NCI-H1436 treated with DMSO at 0.1 percent for 48 hours (cell line): Measurements from ENCODE around the gene CDK5.

ENCODE experiments used
- DNase-seq: peaks from one replicate; lab custom pipeline; 2025; lab: John Stamatoyannopoulos, UW

CDK5 gene

GRCh38 chr7:151057506-151057988 lies at the start of gene CDK5:
Gene CDK5, minus strand, starts transcription at chr7:151057897. Its CDS starts 49 bp downstream, at chr7:151057848.
- no peak for DNase-seq

- no peak for DNase-seq
These were observed 46.9 kb upstream of the CDK5 start for GRCh38 chr7:151104411-151105235.

- DNase-seq: no peak
These were observed 46.3 kb upstream of the CDK5 start for GRCh38 chr7:151103973-151104372.

- DNase-seq: no peak
These were observed 45.3 kb upstream of the CDK5 start for GRCh38 chr7:151102991-151103390.

DNA sequence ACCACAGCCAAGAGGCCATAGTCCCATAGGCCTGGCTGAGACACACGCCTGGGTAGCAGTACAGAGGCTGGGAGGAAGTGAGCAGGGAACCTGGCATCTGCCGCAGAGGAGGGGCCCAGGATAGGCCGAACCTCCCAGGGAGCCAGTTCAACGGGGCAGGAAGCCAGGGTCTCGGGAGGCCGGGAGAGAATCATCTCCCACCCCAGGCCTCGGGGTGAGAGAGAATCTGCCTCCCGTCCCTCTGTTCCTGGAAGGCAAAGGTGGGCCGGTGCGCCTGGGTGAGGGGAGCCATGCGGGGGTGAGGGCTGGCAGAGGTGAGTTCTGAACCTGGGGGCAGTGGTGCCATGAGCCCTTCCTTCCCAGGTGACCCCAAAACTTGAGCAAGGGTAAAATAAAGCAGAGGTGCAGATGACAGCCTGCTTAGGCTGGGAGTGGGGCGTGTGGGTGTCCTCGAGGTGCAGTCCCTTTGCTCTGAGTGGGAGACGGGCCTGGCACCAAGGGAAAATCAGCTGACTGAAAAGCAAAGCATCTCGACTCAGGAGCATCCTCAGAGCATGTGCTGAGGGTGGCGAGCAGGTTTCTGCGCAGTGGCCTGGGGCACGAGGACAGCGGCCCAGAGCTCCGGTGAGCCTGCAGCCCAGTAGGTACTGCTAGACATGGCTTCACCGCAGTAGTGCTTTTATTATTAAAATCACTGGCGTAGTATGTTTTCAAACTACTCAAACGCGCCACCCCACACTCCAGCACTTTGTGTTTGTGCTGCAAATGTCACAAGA lies 44.1 kb upstream of the CDK5 start:
- no peak for DNase-seq

DNA sequence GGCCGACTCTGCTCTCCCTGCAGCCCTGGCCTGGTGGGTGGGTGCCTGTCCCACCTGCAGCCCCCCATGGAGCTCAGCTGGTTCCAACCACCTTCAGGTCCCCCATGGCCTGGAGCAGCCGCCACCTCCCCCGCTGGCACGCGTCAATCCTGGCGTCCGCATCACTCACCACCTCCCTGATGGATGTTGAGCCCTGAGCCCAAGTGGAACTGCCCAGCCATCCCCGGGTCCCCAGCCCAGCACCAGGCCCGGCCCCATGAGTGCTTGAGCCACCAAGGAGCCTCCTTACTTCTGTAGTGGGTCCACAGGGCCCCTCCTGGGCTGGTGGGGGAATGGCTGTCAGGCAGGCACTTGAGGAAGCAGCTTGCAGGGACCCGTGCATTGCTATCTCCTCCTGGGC lies 43.2 kb upstream of the CDK5 start:
- DNase-seq: no peak

DNA sequence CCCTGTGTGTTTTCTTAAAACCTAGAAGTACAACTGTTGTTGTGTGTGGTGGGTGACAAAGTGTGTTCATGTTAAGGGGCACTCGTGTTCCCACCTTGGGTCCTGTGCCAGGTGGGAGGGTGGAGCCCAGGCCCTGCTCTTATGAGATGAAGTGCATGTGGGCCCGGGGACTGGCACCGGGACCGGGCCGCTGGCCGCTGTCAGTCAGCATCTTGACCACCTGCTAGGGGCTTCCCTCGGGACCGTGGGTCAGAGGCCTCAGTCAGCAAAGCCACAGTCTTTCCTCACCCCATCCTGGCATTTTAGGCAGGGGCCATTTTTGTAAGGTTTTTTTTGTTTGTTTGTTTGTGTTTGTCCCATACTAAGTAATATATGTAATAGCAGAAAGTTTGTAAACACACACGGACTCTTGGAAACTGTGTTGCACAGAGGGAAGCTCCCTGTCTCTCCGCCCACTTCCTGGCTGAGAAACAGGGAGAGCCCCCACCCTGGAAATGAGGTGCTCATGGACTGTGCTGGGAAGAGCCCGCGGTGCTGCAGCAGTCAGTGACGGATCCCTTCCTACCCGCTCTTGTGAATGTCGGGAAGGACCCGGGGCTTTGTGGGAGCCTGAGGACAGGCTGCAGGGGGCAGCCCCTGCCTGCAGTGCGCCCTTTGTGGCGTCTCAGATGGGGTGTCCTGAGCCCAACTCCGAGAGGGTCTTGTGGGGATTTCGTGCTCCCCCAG lies 42.0 kb upstream of the CDK5 start:
- no peak for DNase-seq

DNA sequence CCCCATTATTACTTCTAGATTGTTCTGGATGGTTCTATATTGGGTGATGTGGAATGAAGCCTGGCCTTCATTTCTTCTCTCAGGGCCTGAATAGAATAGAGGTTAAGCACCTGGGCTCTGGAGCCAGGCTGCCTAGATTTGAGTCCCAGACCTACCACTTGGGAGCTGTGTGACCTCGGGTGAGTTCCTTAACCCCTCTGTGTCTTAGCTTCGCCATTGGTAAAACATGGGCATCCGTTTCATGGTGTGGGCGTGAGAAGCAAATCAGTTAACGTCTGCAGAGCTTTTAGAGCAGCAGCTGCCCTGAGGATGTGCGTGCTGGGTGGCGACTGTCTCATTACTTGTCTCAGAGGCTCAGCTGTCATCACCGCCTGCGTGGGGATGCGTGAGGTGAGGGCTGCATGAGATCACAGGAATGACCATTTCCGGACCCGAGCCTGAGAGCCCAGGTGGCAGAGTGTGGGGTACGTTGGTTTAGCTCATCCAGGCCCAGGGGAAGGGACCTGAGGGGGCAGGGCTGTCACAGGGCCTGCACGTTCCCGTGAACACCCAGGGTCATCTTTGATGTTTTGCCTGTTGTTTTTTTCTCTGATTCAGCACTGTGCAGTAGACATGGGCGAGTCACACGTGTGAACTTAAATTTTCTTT lies 38.3 kb upstream of the CDK5 start:
- no peak for DNase-seq

DNA sequence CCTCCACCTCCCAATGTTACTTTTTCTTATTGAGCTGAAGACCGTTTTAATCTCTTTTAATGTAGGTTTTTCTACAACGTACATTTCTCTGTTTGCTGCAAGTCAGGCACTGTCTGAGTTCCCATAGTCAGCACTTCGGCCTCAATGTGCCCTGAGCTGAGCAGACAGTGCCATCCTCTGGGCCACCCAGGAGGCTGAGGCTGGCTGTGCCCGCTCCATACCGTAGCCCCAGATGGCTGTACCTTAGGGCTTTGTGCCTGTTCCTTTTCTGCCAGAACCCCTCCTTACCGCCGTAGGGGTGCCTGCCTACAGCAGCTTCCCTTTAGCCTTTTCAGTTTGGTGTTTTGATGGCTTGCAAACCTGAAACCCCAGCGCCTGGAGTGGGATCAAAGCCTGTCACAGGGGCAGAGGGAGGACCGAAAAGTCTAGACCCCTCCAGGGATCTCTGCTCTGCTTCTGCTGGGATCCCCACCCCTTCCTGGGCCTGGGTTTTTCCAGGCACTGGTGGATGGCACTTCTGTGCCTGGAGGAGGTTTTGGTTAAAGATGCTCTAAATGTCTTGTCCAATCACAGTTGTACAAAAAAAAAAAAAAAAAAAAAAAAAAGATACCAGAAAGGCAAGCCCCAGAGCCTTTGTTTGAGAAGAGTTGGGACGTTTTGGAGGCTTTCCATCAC lies 37.6 kb upstream of the CDK5 start:
- no peak for DNase-seq

DNA sequence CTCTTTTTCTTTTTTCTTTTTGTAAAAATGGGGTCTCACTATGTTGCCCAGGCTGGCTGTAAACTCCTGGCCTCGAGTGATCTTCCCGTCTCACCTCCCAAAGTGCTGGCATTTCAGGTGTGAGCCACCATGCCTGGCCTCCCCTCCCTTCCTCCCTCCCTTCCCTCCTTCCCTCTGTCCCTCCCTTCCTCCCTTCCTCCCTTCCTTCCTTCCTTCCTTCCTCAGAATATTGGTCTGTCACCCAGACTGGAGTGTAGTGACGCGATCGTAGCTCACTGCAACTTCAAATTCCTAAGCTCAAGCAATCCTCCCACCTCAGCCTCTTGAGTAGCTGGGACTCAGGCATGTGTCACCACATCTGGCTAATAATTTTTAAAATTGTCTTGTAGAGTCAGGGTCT lies 37.0 kb upstream of the CDK5 start:
- DNase-seq: no peak

DNA sequence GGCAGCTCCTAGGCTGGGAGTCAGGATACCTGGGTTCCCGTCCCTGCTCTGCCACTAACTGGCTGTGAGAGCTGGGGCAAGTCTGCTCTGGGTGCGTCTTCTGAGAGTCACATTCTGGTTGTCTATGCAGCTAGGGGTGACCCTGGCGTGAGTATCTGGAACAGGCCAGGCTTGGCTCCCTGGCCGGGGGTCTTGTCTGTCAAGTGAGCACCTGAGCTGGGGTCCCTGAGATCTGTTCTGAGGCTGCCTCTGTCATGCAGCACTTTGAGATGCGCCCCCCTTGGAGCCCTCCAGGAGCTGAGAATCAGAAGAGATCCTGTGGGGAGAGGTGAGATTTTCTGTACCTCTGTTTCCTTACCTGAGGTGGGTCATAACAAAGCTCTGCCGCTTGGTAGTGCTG lies 36.1 kb upstream of the CDK5 start:
- no peak for DNase-seq

GRCh38 chr7:151091988-151092387 lies 34.3 kb upstream of the CDK5 start:
- no peak for DNase-seq

DNA sequence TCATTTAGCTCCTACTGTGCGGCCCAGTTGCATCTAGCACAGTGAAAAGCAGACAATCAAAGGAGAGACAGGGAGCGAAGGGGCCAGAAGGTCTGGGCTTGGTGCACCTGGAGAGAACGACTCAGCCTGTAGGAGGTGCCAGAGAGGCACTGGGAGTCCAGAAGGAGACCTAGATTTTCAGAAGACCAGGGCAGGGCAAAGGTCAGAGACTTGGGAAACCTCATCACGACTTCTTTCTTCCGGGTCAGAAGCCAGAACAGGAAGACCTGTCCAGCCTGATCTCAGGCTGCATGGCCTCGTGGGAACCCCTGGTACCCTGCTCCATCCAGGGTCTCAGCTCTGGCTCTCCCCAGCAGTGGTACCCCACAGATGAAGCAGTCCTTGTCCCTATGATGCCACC lies 33.7 kb upstream of the CDK5 start:
- DNase-seq: no peak

- no peak for DNase-seq
These were observed 33.3 kb upstream of the CDK5 start for GRCh38 chr7:151091003-151091402.

DNA sequence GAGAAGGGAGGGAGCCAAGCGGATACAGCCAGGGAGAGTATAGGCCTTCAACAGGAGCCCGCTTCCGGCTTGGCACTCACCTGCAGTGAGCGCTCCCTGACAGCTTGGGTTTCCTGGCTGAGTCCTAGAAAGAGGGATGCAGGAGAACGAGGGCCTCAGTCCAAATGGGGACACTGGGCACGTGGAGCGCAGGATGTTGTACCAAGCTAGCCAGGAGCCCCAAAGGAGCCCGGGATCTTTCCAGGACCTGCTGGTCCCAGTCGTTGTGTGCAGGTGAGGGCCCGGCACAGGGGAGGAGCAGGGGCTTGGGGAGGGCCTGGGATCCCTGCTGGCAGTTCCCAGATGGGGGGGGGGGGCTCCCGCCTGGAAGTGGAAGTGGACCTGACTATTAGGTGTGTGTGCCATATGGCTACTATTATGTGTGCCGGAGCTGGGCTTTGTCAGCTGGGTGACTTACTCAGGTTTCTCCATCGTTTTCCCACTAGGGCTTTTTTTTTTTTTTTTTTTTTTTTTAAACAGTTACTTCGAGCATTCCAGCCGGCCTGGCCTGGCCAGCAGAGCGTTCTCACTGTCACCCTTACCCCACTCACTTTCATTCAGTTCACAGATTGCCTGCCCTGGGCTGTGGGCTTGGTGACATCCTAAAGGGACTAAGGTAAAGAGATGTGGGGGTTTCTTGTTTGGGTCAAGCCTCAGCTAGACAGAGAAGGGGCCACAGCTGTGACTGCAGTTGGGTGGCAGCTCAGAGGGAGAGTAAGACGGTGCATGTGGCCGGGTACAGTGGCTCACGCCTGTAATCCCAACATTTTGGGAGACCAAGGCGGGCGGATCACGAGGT lies 32.4 kb upstream of the CDK5 start:
- DNase-seq: no peak

GRCh38 chr7:151088856-151089699 lies 31.4 kb upstream of the CDK5 start:
- no peak for DNase-seq

- DNase-seq: no peak
These were observed 30.5 kb upstream of the CDK5 start for GRCh38 chr7:151088019-151088855.

- DNase-seq: no peak
These were observed 29.7 kb upstream of the CDK5 start for GRCh38 chr7:151087245-151088018.
